MM.1S (cell line): ENCODE results near the gene ITSN2.
A peak's percentile ranks its signal among the peaks of the same experiment; 100 is the strongest.

ENCODE experiments used
- DNase-seq: peaks from one replicate; pipeline ENCODE4 v3.0.0-alpha.2; 2015
- H2AFZ ChIP-seq: fragments of 300-600 bp; sonication (generic); 2 replicates; pipeline ENCODE4 v1.6.0; 2016; ENCODE audit warnings: antibody characterized with exemption, low read length
- H3F3A ChIP-seq: fragments of 300-600 bp; sonication (generic); 2 replicates; pipeline ENCODE4 v1.6.1; 2016; ENCODE audit warnings: mild to moderate bottlenecking, antibody characterized with exemption, low read length, moderate library complexity, mixed read lengths; ENCODE audit not compliant: insufficient read depth
- H3K27ac ChIP-seq: fragments of 300-600 bp; sonication (generic); 2 replicates; pipeline ENCODE4 v1.5.1; 2016; ENCODE audit warnings: mild to moderate bottlenecking, low read length
- H3K27me3 ChIP-seq: fragments of 300-600 bp; sonication (generic); replicated peaks from 2 replicates; pipeline ENCODE4 v1.6.0; 2016; ENCODE audit warnings: low read length; ENCODE audit not compliant: insufficient read depth
- H3K36me3 ChIP-seq: fragments of 300-600 bp; sonication (generic); replicated peaks from 2 replicates; pipeline ENCODE4 v1.6.1; 2016; ENCODE audit warnings: mild to moderate bottlenecking, low read length, mixed read lengths; ENCODE audit not compliant: insufficient read depth
- H3K4me1 ChIP-seq: fragments of 300-600 bp; sonication (generic); 2 replicates; pipeline ENCODE4 v1.6.1; 2016; ENCODE audit warnings: low read length, mixed read lengths
- H3K4me2 ChIP-seq: fragments of 300-600 bp; sonication (generic); 2 replicates; pipeline ENCODE4 v1.6.0; 2016; ENCODE audit warnings: low read depth, low read length
- H3K4me3 ChIP-seq: fragments of 300-600 bp; sonication (generic); 2 replicates; pipeline ENCODE4 v1.5.1; 2016; ENCODE audit warnings: low read length, mixed read lengths
- H3K79me2 ChIP-seq: fragments of 300-600 bp; sonication (generic); 2 replicates; pipeline ENCODE4 v1.6.1; 2016; ENCODE audit warnings: mixed run types, low read length, mixed read lengths
- H3K9ac ChIP-seq: fragments of 300-600 bp; sonication (generic); 2 replicates; pipeline ENCODE4 v1.6.1; 2016; ENCODE audit warnings: low read length, mixed read lengths
- H3K9me2 ChIP-seq: fragments of 300-600 bp; sonication (generic); replicated peaks from 2 replicates; pipeline ENCODE4 v1.6.1; 2016; ENCODE audit warnings: mild to moderate bottlenecking, low read length, mixed read lengths; ENCODE audit not compliant: insufficient read depth
- H3K9me3 ChIP-seq: fragments of 300-600 bp; sonication (generic); replicated peaks from 2 replicates; pipeline ENCODE4 v1.6.1; 2016; ENCODE audit warnings: mild to moderate bottlenecking, low read length, mixed read lengths; ENCODE audit not compliant: insufficient read depth
- H4K20me1 ChIP-seq: fragments of 300-600 bp; sonication (generic); 2 replicates; pipeline ENCODE4 v1.6.1; 2016; ENCODE audit warnings: mild to moderate bottlenecking, low read length, moderate library complexity, mixed read lengths; ENCODE audit not compliant: insufficient read depth
- CTCF ChIP-seq: fragments of 300-600 bp; sonication (generic); IDR thresholded peaks from 2 replicates; pipeline ENCODE4 v1.5.1; 2016; ENCODE audit warnings: antibody characterized with exemption, low read length, mixed read lengths
- EZH2 ChIP-seq: fragments of 300-600 bp; sonication (generic); optimal IDR thresholded peaks from 2 replicates; pipeline ENCODE3; 2017; ENCODE audit warnings: low read depth, mild to moderate bottlenecking, antibody characterized with exemption, low read length, mixed read lengths
- EZH2phosphoT487 ChIP-seq: fragments of 300-600 bp; sonication (generic); IDR thresholded peaks from 2 replicates; pipeline ENCODE4 v1.6.1; 2018; ENCODE audit warnings: antibody characterized with exemption, low read length

Gene ITSN2

GRCh38 chr2:24352664-24353063 lies 7.7 kb downstream of the ITSN2 start:
- Histone ChIP-seq H3F3A (no peaks in the 10 kb centered on the region), H3K4me1 (peaks cover 16% of the 10 kb centered on the region), H3K36me3 (no peaks in the 10 kb centered on the region), H3K9ac (no peak overlapping the region), H3K4me3 (no peak overlapping the region), H3K27me3 (no peaks in the 10 kb centered on the region), H2AFZ (no peak overlapping the region), H4K20me1 (peaks cover 41% of the 10 kb centered on the region), H3K79me2 (peaks cover 94% of the 10 kb centered on the region), H3K4me2 (no peak overlapping the region), H3K9me2 (no peaks in the 10 kb centered on the region), H3K9me3 (no peaks in the 10 kb centered on the region), H3K27ac (no peak overlapping the region)
- no peak for TF ChIP-seq EZH2phosphoT487
- TF ChIP-seq EZH2: no peak
- TF ChIP-seq CTCF: no peak
- no peak for DNase-seq

GRCh38 chr2:24351981-24352380 lies 8.4 kb downstream of the ITSN2 start:
- Histone ChIP-seq H3K4me2 (no peak overlapping the region), H3K4me1 (peaks cover 16% of the 10 kb centered on the region), H2AFZ (no peak overlapping the region), H3K27ac (no peak overlapping the region), H3K4me3 (no peak overlapping the region), H3K9me2 (no peaks in the 10 kb centered on the region), H3K9me3 (no peaks in the 10 kb centered on the region), H3K9ac (no peak overlapping the region), H3K79me2 (peaks cover 94% of the 10 kb centered on the region), H3K36me3 (no peaks in the 10 kb centered on the region), H4K20me1 (peaks cover 41% of the 10 kb centered on the region), H3K27me3 (no peaks in the 10 kb centered on the region), H3F3A (no peaks in the 10 kb centered on the region)
- DNase-seq: no peak
- TF ChIP-seq EZH2phosphoT487: no peak
- TF ChIP-seq CTCF: no peak
- no peak for TF ChIP-seq EZH2

- Histone ChIP-seq H3K4me1 (peaks cover 16% of the 10 kb centered on the region), H3K9me2 (no peaks in the 10 kb centered on the region), H3K4me2 (0 out of 2 replicates have a peak overlapping the region, but pooled peaks have one; percentile 3), H3K9ac (no peak overlapping the region), H3K9me3 (no peaks in the 10 kb centered on the region), H3K4me3 (no peak overlapping the region), H3K27me3 (no peaks in the 10 kb centered on the region), H2AFZ (no peak overlapping the region), H4K20me1 (peaks cover 41% of the 10 kb centered on the region), H3K36me3 (no peaks in the 10 kb centered on the region), H3K27ac (no peak overlapping the region), H3F3A (no peaks in the 10 kb centered on the region), H3K79me2 (peaks cover 94% of the 10 kb centered on the region)
- DNase-seq: no peak
- TF ChIP-seq EZH2 (no peak), EZH2phosphoT487 (no peak), CTCF (no peak)
Measured at GRCh38 chr2:24351627-24351938, 8.8 kb downstream of the ITSN2 start.
